ENCODE data around the gene MAP3K5.
"Not testable (repeated sequence)": the region's sequence is repeated elsewhere in the genome, so short reads cannot be mapped to it uniquely, and the experiment has no call there.

The MAP3K5 gene

GRCh38 chr6:136764517-136764993 lies 27.7 kb downstream of the MAP3K5 start:
- no peaks in the 10 kb centered on the region for H3K36me3 ChIP-seq (ENCODE audit: control insufficient read depth, insufficient read depth, low read length)
- no peaks in the 10 kb centered on the region for H3K27me3 ChIP-seq (ENCODE audit: control insufficient read depth, insufficient read depth, low read length)
- no peak overlapping the region for H3K9ac ChIP-seq (ENCODE audit: low read length)
- H3K9me3 ChIP-seq (ENCODE audit: control insufficient read depth, low read length) = no peaks in the 10 kb centered on the region
- H3K4me3 ChIP-seq (ENCODE audit: low read length) = no peak overlapping the region
- H3K4me1 ChIP-seq (ENCODE audit: control insufficient read depth, insufficient read depth, low read length) = peaks cover 42% of the 10 kb centered on the region

DNA sequence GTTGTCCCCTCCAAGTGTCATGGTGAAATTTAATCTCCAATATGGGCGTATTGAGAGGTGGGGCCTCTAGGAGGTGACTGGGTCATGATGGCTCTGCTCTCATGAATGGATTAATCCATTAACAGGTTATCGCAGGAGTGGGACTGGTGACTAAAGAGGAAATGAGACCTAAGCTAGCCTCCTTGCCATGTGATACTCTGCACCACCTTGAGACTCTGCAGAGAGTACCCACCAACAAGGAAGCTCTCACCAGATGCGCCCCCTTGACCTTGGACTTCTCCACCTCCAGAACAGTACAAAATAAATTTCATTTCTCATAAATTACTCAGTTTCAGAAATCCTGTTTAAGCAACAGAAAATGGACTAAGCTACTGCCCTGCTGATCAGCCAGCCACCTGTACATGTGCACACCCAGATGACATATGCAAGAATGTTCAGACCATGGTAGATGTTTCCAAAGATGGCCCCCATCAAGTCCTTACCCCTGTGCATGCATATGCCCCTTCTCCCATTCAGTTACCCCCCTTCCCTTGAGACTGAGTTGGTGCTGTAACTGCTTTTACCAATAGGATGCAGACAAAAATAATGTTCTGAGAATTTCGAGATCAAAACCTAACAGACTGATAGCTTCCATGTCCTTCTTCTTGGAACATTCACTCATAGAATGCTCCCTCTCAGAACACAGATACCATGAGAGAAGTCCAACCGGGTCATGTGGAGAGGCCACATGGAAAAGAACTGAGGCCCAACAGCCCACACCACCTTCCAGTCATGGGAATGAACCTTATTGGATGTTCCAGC lies 28.4 kb downstream of the MAP3K5 start:
- Histone ChIP-seq H3K27me3 (ENCODE audit: control insufficient read depth, insufficient read depth, low read length) (no peaks in the 10 kb centered on the region), H3K9ac (ENCODE audit: low read length) (no peak overlapping the region), H3K4me3 (ENCODE audit: low read length) (no peak overlapping the region), H3K4me1 (ENCODE audit: control insufficient read depth, insufficient read depth, low read length) (peaks cover 42% of the 10 kb centered on the region), H3K36me3 (ENCODE audit: control insufficient read depth, insufficient read depth, low read length) (no peaks in the 10 kb centered on the region), H3K9me3 (ENCODE audit: control insufficient read depth, low read length) (no peaks in the 10 kb centered on the region)

DNA sequence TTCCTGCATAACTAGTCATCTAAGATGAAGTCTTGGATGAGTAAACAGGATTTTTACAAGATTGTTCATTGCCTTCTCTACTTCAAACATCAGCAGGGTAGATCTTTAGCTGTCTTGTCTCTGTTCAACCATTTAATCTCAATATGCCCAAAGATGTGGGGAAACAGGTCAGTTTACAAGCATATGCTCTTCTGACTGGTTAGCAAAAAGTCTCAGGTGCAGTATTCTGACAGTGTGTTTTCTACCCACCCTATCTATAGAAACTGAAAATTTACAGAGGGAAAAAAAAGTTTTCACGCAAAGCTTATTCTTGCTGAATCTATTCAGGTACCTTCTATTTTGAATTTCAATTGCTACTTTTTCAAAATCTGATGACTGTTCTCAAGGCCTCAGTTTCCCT lies 29.0 kb downstream of the MAP3K5 start:
- Histone ChIP-seq H3K9ac (ENCODE audit: low read length) (no peak overlapping the region), H3K4me1 (ENCODE audit: control insufficient read depth, insufficient read depth, low read length) (peaks cover 42% of the 10 kb centered on the region), H3K36me3 (ENCODE audit: control insufficient read depth, insufficient read depth, low read length) (no peaks in the 10 kb centered on the region), H3K27me3 (ENCODE audit: control insufficient read depth, insufficient read depth, low read length) (no peaks in the 10 kb centered on the region), H3K4me3 (ENCODE audit: low read length) (no peak overlapping the region), H3K9me3 (ENCODE audit: control insufficient read depth, low read length) (no peaks in the 10 kb centered on the region)

GRCh38 chr6:136762022-136762975 lies 30.0 kb downstream of the MAP3K5 start:
- Histone ChIP-seq H3K4me3 (ENCODE audit: low read length) (no peak overlapping the region), H3K9ac (ENCODE audit: low read length) (no peak overlapping the region), H3K4me1 (ENCODE audit: control insufficient read depth, insufficient read depth, low read length) (peaks cover 42% of the 10 kb centered on the region), H3K9me3 (ENCODE audit: control insufficient read depth, low read length) (no peaks in the 10 kb centered on the region), H3K36me3 (ENCODE audit: control insufficient read depth, insufficient read depth, low read length) (no peaks in the 10 kb centered on the region), H3K27me3 (ENCODE audit: control insufficient read depth, insufficient read depth, low read length) (no peaks in the 10 kb centered on the region)

GRCh38 chr6:136761227-136761922 lies 30.9 kb downstream of the MAP3K5 start:
- Histone ChIP-seq H3K9me3 (ENCODE audit: control insufficient read depth, low read length) (no peaks in the 10 kb centered on the region), H3K4me1 (ENCODE audit: control insufficient read depth, insufficient read depth, low read length) (peaks cover 41% of the 10 kb centered on the region), H3K4me3 (ENCODE audit: low read length) (no peak overlapping the region), H3K27me3 (ENCODE audit: control insufficient read depth, insufficient read depth, low read length) (no peaks in the 10 kb centered on the region), H3K9ac (ENCODE audit: low read length) (peak overlapping the region; percentile 30), H3K36me3 (ENCODE audit: control insufficient read depth, insufficient read depth, low read length) (no peaks in the 10 kb centered on the region)

DNA sequence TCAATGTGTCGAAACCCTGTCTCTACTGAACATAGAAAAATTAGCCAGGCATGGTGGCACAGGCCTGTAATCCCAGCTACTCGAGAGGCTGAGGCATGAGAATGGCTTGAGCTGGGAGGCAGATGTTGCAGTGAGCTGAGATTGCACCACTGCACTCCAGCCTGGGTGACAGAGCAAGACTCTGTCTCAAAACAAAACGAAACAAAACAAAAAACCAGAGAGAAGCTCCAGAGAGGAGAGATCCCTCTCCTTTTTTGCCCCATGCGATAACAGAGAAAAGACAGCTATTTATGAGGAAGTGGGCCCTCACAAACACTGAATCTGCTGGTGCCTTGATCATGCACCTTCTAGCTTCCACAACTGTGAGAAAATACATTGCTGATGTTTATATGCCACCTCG lies 31.5 kb downstream of the MAP3K5 start:
- Histone ChIP-seq H3K4me1 (ENCODE audit: control insufficient read depth, insufficient read depth, low read length) (peaks cover 35% of the 10 kb centered on the region), H3K9ac (ENCODE audit: low read length) (peak overlapping the region; percentile 30)
- not testable (repeated sequence) for H3K27me3 ChIP-seq (ENCODE audit: control insufficient read depth, insufficient read depth, low read length); H3K4me3 ChIP-seq (ENCODE audit: low read length); H3K9me3 ChIP-seq (ENCODE audit: control insufficient read depth, low read length); H3K36me3 ChIP-seq (ENCODE audit: control insufficient read depth, insufficient read depth, low read length)

GRCh38 chr6:136757150-136757549 lies 35.1 kb downstream of the MAP3K5 start:
- H3K4me3 ChIP-seq (ENCODE audit: low read length) = no peak overlapping the region
- no peaks in the 10 kb centered on the region for H3K27me3 ChIP-seq (ENCODE audit: control insufficient read depth, insufficient read depth, low read length)
- H3K9me3 ChIP-seq (ENCODE audit: control insufficient read depth, low read length) = no peaks in the 10 kb centered on the region
- H3K4me1 ChIP-seq (ENCODE audit: control insufficient read depth, insufficient read depth, low read length) = peaks cover 25% of the 10 kb centered on the region
- H3K9ac ChIP-seq (ENCODE audit: low read length) = no peak overlapping the region
- no peaks in the 10 kb centered on the region for H3K36me3 ChIP-seq (ENCODE audit: control insufficient read depth, insufficient read depth, low read length)

DNA sequence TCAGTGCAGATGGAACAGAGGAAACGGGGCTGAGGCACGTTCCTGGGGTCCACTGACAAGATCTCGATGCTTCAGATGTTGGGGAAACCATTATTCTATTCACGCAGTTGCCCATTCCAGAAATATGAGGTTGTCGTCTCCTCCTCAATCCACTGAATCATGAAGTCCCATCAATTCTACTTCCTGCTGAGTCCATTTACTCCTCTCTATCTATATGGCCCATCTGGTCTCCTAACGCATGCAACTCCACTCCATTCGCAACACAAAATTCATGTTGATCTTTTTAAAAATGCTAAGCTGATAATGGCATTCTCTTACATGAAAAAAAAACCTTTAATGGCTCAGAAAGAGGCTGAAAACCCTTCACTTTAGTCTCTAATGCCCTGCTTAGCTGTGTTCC lies 37.5 kb downstream of the MAP3K5 start:
- peaks cover 14% of the 10 kb centered on the region for H3K4me1 ChIP-seq (ENCODE audit: control insufficient read depth, insufficient read depth, low read length)
- H3K27me3 ChIP-seq (ENCODE audit: control insufficient read depth, insufficient read depth, low read length) = no peaks in the 10 kb centered on the region
- H3K36me3 ChIP-seq (ENCODE audit: control insufficient read depth, insufficient read depth, low read length) = no peaks in the 10 kb centered on the region
- no peak overlapping the region for H3K9ac ChIP-seq (ENCODE audit: low read length)
- no peaks in the 10 kb centered on the region for H3K9me3 ChIP-seq (ENCODE audit: control insufficient read depth, low read length)
- H3K4me3 ChIP-seq (ENCODE audit: low read length) = no peak overlapping the region

DNA sequence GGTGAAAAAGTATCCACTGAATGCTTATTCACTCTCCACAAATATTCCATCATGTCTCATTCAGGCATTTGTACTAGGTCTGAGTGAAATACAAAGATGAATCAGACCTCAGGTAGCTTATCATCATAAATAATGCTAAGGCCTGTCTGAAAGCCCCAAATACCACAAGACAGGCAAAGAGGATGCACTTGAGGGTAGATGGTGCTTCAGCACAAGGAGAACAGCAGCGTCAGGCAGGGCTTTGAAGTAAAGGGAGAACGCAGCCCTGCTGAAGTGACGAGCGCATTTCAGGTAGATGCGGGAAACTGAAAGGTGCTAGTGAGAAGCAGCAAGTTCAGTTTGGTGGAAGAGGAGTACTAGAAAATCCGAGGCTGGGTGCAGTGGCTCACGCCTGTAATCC lies 38.7 kb downstream of the MAP3K5 start:
- Histone ChIP-seq H3K9ac (ENCODE audit: low read length) (no peak overlapping the region), H3K36me3 (ENCODE audit: control insufficient read depth, insufficient read depth, low read length) (no peaks in the 10 kb centered on the region), H3K9me3 (ENCODE audit: control insufficient read depth, low read length) (no peaks in the 10 kb centered on the region), H3K27me3 (ENCODE audit: control insufficient read depth, insufficient read depth, low read length) (no peaks in the 10 kb centered on the region), H3K4me1 (ENCODE audit: control insufficient read depth, insufficient read depth, low read length) (peaks cover 14% of the 10 kb centered on the region), H3K4me3 (ENCODE audit: low read length) (no peak overlapping the region)

- Histone ChIP-seq H3K27me3 (ENCODE audit: control insufficient read depth, insufficient read depth, low read length) (no peaks in the 10 kb centered on the region), H3K9me3 (ENCODE audit: control insufficient read depth, low read length) (no peaks in the 10 kb centered on the region), H3K4me1 (ENCODE audit: control insufficient read depth, insufficient read depth, low read length) (peaks cover 14% of the 10 kb centered on the region), H3K36me3 (ENCODE audit: control insufficient read depth, insufficient read depth, low read length) (no peaks in the 10 kb centered on the region), H3K4me3 (ENCODE audit: low read length) (no peak overlapping the region), H3K9ac (ENCODE audit: low read length) (no peak overlapping the region)
Observed at GRCh38 chr6:136752554-136752953, 39.7 kb downstream of the MAP3K5 start.

DNA sequence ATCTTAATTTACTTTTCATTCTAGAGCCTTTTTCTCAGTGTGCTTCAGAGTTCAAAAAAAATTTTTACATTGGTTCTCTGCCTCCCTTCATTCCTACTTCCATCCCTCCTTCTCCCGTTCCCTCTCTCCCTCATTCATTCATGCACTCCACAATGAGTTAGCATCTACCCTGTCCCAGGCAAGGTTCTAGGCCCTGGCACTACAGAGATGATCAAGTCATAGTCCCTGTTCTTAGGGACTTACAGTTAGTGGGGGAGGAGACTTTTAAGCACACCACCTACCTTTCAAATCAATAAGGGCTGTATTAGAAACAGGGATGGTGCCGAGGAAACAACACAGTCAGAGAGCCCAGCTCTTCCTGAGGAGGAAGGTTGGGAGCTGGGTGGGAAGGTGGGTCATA lies 40.3 kb downstream of the MAP3K5 start:
- H3K9me3 ChIP-seq (ENCODE audit: control insufficient read depth, low read length) = no peaks in the 10 kb centered on the region
- H3K4me1 ChIP-seq (ENCODE audit: control insufficient read depth, insufficient read depth, low read length) = peaks cover 14% of the 10 kb centered on the region
- H3K27me3 ChIP-seq (ENCODE audit: control insufficient read depth, insufficient read depth, low read length) = no peaks in the 10 kb centered on the region
- no peaks in the 10 kb centered on the region for H3K36me3 ChIP-seq (ENCODE audit: control insufficient read depth, insufficient read depth, low read length)
- no peak overlapping the region for H3K9ac ChIP-seq (ENCODE audit: low read length)
- no peak overlapping the region for H3K4me3 ChIP-seq (ENCODE audit: low read length)

All from mucosa of stomach (tissue), 1 donor.